Liver (tissue), 3 donors: ENCODE data around the gene ATP2A3.

Source experiments
- EGR1 ChIP-seq, 2 donors: IDR thresholded peaks; 2 replicates each; pipeline ENCODE4 v1.6.1; 2016 to 2018; ENCODE audit warnings: antibody characterized with exemption in 2 of 2, low read depth in 2 of 2
- FOXA1 ChIP-seq: IDR thresholded peaks from 2 replicates; pipeline ENCODE4 v1.6.1; 2016; ENCODE audit warnings: antibody characterized with exemption
- GABPA ChIP-seq, 2 donors: IDR thresholded peaks in 1 of 2; conservative IDR thresholded peaks in 1 of 2; 2 replicates each; pipeline ENCODE4 v1.6.1; 2016; ENCODE audit warnings: antibody characterized with exemption in 2 of 2, mild to moderate bottlenecking in 1 of 2, moderate library complexity in 1 of 2
- HNF4A ChIP-seq, 2 donors: conservative IDR thresholded peaks; 2 replicates each; pipeline ENCODE4 v1.6.1; 2016; ENCODE audit warnings: antibody characterized with exemption in 2 of 2, mild to moderate bottlenecking in 2 of 2
- JUND ChIP-seq, 2 donors: IDR thresholded peaks; 2 replicates each; pipeline ENCODE4 v1.6.1; 2016; ENCODE audit warnings: antibody characterized with exemption in 2 of 2
- MAX ChIP-seq: IDR thresholded peaks from 2 replicates; pipeline ENCODE4 v1.6.1; 2016; ENCODE audit warnings: antibody characterized with exemption
- SP1 ChIP-seq: IDR thresholded peaks from 2 replicates; pipeline ENCODE4 v1.6.1; 2018; ENCODE audit warnings: antibody characterized with exemption, mild to moderate bottlenecking
- TAF1 ChIP-seq: conservative IDR thresholded peaks from 2 replicates; pipeline ENCODE4 v1.6.1; 2016; ENCODE audit warnings: antibody characterized with exemption, mild to moderate bottlenecking
- YY1 ChIP-seq: IDR thresholded peaks from 2 replicates; pipeline ENCODE4 v1.6.1; 2016; ENCODE audit warnings: antibody characterized with exemption, mild to moderate bottlenecking
- ZBTB33 ChIP-seq: IDR thresholded peaks from 2 replicates; pipeline ENCODE4 v1.6.1; 2016; ENCODE audit warnings: antibody characterized with exemption
- TF ChIP-seq, protein P1 (sequence below): fragments of 150-350 bp; IDR thresholded peaks from 2 replicates; pipeline ENCODE4 v1.5.1; 2017; ENCODE audit warnings: improper control_type of control experiment, low read depth, low read length; ENCODE audit not compliant: missing input control
- TF ChIP-seq, protein P2 (sequence below): IDR thresholded peaks from 2 replicates; pipeline ENCODE4 v1.6.1; 2016; ENCODE audit warnings: antibody characterized with exemption, mild to moderate bottlenecking
- donor health status: healthy.
- donor health status: healthy.

- TF ChIP-seq, protein P1, sequence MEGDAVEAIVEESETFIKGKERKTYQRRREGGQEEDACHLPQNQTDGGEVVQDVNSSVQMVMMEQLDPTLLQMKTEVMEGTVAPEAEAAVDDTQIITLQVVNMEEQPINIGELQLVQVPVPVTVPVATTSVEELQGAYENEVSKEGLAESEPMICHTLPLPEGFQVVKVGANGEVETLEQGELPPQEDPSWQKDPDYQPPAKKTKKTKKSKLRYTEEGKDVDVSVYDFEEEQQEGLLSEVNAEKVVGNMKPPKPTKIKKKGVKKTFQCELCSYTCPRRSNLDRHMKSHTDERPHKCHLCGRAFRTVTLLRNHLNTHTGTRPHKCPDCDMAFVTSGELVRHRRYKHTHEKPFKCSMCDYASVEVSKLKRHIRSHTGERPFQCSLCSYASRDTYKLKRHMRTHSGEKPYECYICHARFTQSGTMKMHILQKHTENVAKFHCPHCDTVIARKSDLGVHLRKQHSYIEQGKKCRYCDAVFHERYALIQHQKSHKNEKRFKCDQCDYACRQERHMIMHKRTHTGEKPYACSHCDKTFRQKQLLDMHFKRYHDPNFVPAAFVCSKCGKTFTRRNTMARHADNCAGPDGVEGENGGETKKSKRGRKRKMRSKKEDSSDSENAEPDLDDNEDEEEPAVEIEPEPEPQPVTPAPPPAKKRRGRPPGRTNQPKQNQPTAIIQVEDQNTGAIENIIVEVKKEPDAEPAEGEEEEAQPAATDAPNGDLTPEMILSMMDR, result no peak
- TF ChIP-seq MAX, result no peak
- TF ChIP-seq, protein P2, sequence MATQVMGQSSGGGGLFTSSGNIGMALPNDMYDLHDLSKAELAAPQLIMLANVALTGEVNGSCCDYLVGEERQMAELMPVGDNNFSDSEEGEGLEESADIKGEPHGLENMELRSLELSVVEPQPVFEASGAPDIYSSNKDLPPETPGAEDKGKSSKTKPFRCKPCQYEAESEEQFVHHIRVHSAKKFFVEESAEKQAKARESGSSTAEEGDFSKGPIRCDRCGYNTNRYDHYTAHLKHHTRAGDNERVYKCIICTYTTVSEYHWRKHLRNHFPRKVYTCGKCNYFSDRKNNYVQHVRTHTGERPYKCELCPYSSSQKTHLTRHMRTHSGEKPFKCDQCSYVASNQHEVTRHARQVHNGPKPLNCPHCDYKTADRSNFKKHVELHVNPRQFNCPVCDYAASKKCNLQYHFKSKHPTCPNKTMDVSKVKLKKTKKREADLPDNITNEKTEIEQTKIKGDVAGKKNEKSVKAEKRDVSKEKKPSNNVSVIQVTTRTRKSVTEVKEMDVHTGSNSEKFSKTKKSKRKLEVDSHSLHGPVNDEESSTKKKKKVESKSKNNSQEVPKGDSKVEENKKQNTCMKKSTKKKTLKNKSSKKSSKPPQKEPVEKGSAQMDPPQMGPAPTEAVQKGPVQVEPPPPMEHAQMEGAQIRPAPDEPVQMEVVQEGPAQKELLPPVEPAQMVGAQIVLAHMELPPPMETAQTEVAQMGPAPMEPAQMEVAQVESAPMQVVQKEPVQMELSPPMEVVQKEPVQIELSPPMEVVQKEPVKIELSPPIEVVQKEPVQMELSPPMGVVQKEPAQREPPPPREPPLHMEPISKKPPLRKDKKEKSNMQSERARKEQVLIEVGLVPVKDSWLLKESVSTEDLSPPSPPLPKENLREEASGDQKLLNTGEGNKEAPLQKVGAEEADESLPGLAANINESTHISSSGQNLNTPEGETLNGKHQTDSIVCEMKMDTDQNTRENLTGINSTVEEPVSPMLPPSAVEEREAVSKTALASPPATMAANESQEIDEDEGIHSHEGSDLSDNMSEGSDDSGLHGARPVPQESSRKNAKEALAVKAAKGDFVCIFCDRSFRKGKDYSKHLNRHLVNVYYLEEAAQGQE, result no peak
- TF ChIP-seq EGR1 (IDR thresholded peaks at IDR 0.05; ENCODE audit: low read depth in 2 of 2), result no peak
- TF ChIP-seq JUND (IDR thresholded peaks at IDR 0.05), result no peak
- TF ChIP-seq YY1, result no peak
- TF ChIP-seq HNF4A (conservative IDR thresholded peaks at IDR 0.05), result no peak
- TF ChIP-seq TAF1, result no peak
- no peak for TF ChIP-seq FOXA1
- no peak for TF ChIP-seq SP1
- no peak for TF ChIP-seq GABPA (IDR thresholded peaks at IDR 0.05 in 1 of 2, conservative IDR thresholded peaks at IDR 0.05 in 1 of 2)
- TF ChIP-seq ZBTB33, result no peak
Observed at GRCh38 chr17:3887804-3888203, 76.4 kb downstream of the ATP2A3 start.
